GM12801 (cell line): ENCODE results near the gene SLC22A23.

ENCODE experiments used
- CTCF ChIP-seq: IDR thresholded peaks from one replicate; pipeline ENCODE4 v1.5.1; 2011; ENCODE audit warnings: control low read depth; ENCODE audit not compliant: insufficient read length; ENCODE audit errors: extremely low read depth

SLC22A23 gene

GRCh38 chr6:3320238-3320811, 136.5 kb downstream of the SLC22A23 start:
- TF ChIP-seq CTCF = no peak

- TF ChIP-seq CTCF = no peak
Observed at GRCh38 chr6:3319610-3320200, 137.1 kb downstream of the SLC22A23 start.

GRCh38 chr6:3318821-3319540, 137.9 kb downstream of the SLC22A23 start:
- no peak for TF ChIP-seq CTCF

GRCh38 chr6:3318226-3318625, 138.6 kb downstream of the SLC22A23 start:
- TF ChIP-seq CTCF = no peak

- no peak for TF ChIP-seq CTCF
Observed at GRCh38 chr6:3317741-3318211, 139.1 kb downstream of the SLC22A23 start.

- no peak for TF ChIP-seq CTCF
Observed at GRCh38 chr6:3316818-3317217, 140.0 kb downstream of the SLC22A23 start.

- no peak for TF ChIP-seq CTCF
Observed at GRCh38 chr6:3316331-3316730, 140.5 kb downstream of the SLC22A23 start.
